OCI-M1 (cell line): ENCODE results near the gene GPR37L1.
"Not testable (repeated sequence)": the region's sequence is repeated elsewhere in the genome, so short reads cannot be mapped to it uniquely, and the experiment has no call there.

Experiments
- DNase-seq: peaks from one replicate; lab custom pipeline; 2025; lab: John Stamatoyannopoulos, UW

GPR37L1 gene

DNA sequence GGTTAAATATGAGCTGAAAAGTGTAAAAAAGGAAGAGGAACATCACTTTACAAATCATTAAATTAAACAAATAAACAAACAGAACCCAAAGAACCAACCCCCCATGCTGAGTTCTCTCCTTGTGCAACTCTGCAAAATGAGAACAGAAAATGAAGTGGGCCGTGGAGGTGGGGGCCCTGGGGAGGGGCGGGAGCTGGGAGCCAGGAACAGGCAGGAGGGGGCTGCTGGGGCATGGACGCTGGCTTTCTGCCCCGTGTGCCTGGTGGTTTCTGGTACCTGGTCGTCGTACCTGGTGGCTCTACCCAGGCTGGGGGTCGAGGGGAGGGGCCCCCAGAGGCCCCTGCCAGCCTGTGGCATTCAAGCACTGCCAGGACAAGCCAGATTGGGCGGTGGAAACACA, 10.8 kb downstream of the GPR37L1 start:
- no peak for DNase-seq

DNA sequence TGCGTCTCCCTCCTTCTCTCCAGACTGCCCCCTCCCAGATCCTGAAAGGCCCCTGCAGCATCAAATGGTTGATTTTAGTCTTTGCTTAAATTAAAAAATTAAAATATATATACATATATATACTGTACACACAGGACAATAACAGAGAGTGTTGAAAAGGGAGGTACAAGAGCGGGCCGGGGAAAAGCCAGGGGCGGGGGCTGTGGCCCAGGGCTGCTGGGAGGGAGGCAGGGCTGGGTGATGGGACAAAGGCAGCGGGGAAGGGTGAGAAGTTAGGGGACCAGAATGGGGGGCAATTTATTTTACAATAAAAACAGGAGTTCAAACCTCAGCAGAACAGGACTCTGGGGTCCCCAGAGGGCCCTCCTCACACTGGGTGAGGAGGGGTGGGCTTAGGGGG, 11.3 kb downstream of the GPR37L1 start:
- DNase-seq, result no peak

- no peak for DNase-seq
Measured at GRCh38 chr1:202134645-202135172, 12.0 kb downstream of the GPR37L1 start.

- DNase-seq, result peak; percentile 81
Measured at GRCh38 chr1:202135221-202135721, 12.6 kb downstream of the GPR37L1 start.

DNA sequence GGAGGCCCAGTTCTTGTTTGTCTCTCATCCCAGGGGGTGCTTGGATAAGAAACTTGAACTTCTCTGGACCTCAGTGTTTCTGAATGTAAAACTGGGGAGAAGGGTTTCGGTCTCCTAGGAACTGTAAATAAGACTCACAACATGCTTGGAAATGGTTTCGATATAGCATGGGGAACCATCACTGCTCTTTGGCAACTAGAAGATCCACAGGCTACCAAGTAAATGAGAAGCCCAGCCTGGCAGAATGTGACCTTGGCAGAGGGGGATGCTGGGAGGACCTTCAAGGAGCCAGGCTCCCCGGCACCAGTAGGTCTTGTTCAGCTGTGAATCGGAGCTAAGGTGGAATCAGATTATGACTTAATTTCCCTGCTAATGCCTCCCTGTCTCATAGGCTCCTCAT, 18.1 kb downstream of the GPR37L1 start:
- DNase-seq, result no peak

DNA sequence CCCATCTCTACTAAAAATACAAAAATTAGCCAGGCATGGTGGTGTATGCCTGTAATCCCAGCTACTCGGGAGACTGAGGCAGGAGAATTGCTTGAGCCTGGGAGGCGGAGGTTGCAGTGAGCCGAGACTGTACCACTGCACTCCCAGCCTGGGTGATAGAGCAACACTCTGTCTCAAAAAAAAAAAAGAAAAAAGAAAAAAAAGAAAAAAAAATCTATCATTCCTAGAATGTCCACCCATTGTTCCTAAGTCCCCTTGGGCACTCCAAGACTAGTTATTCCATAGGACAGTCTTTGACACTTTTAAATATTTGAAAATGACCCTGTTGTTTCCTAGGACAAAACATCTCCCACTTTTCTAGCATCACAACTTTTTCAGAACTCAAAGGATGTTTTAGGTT, 18.8 kb downstream of the GPR37L1 start:
- not testable (repeated sequence) for DNase-seq

- DNase-seq, result peak; percentile 89
Measured at GRCh38 chr1:202143011-202143767, 20.5 kb downstream of the GPR37L1 start.

DNA sequence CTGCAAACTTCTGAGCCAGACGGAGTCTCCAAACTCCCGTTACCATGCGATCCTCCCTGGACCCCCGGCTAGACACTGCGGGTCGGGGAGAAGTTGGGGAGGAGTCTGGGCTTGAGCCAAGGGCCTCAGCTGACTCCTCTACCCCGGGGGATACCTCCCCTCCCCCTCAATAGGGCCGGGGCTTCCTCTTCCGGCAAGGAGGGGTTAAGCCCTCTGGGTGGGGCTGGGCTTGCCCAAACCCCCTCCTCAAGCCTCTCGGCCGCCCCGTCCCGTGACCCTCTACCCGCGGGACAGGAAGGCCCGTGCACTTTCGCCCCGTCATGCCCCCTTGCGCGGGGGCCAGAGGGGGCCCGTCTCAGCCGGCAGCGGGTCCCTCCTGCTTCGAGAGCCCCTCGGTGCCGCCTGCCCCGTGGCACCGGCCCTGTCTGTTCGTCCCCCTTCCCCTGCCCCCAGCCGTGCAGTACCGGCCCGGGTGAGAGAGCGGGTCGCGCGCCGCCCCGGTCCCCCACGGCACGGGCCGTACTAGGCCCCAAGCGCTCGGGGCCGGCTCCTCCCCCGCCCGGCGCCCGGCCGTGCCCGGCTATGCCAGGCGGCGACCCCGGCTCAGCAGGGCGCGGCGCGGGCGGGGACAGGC, 21.2 kb downstream of the GPR37L1 start:
- peak; percentile 89 for DNase-seq

- DNase-seq, result peak; percentile 67
Measured at GRCh38 chr1:202144402-202145067, 21.8 kb downstream of the GPR37L1 start, which contains the start of gene ARL8A. TSS of gene ARL8A (minus strand) at chr1:202144737. CDS start at chr1:202144572, 165 bp downstream.

DNA sequence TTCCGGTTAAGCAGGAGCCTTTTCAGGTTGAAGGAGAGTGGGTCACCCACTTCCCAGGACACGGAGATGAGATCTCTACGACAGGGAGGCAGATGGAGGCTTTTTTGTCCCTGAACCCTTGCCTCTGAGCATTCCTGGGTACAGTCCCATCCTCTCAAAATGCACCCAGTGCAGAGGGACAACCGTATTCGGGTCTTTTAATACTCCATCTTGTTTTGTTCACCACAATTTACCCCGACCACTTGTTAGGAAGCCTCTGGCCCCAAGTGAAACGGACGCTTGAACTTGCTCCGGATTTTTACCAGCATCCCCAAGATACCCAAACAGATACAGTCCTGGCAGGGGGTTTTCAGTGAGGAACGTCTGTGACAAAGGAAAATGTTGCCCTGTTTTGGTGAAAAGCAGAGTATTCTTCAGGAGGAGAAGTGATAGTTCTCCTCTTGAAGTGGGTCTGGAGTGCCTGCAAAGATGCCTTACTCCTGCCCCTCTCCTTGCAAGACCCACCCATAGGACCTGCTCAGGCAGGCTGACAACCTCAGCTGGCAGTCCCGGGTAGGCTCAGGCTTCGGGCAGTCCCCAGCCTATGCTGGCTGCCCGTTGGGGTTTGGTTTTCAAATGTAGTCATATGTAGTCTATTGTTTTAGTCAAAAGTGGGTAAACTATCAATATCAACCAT, 22.5 kb downstream of the GPR37L1 start:
- peak; percentile 62 for DNase-seq

GRCh38 chr1:202145744-202146140, 23.0 kb downstream of the GPR37L1 start:
- not testable (repeated sequence) for DNase-seq

DNA sequence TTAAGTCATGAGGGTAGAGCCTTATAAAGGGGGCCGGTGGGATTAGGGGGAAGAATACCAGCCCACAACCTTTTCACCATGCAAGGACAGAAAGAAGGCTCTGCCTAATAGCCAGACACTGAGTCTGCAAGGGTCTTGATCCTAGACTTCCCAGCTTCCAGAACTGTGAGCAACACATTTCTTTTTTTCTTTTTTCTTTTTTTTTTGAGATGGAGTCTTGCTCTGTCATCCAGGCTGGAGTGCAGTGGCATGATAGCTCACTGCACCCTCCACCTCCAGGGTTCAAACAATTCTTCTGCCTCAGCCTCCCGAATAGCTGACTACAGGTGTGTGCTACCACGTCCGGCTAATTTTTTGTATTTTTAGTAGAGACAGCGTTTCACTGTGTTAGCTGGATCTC, 23.6 kb downstream of the GPR37L1 start:
- DNase-seq, result no peak

GRCh38 chr1:202146993-202147392, 24.3 kb downstream of the GPR37L1 start:
- no peak for DNase-seq

DNA sequence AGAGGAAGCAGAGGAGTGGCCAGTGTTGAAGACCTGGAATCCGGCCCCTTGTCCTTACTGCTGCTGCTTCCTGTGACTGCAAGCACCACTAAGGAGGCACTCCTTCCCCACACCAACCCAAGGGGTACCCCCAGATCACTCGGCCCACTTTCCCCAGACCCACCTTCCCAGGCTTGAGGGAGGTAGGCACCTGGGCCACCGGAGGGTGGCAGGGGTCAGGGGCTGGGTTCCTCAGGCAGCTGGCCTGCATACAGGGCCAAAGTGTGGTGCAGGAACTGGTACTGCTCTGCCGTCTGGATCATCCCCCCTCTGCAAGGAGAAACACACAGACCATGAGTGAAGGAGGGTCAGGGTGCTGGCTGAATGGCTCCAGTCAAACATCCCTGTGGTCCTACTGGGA, 25.7 kb downstream of the GPR37L1 start:
- DNase-seq, result no peak

- no peak for DNase-seq
Measured at GRCh38 chr1:202149566-202149965, 26.8 kb downstream of the GPR37L1 start.

DNA sequence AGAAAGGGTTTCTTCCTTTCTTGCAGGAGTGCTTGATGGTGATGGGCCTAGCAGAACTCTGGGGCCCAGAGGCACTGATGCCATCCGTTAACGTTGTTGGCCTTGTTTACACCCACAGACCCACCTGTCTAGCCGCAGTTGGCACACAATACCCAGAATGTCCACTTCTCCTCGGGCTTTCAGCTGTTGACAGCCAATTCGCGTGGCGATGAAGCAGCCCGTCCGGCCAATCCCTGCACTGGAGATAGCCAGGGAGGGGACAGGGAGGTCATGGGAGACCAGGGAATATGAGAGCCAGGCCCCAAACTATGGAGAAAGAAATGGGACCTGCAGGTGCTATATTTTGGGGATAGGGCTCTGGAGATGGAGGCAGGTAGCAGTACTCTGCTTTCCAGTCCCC, 27.5 kb downstream of the GPR37L1 start:
- DNase-seq, result no peak

DNA sequence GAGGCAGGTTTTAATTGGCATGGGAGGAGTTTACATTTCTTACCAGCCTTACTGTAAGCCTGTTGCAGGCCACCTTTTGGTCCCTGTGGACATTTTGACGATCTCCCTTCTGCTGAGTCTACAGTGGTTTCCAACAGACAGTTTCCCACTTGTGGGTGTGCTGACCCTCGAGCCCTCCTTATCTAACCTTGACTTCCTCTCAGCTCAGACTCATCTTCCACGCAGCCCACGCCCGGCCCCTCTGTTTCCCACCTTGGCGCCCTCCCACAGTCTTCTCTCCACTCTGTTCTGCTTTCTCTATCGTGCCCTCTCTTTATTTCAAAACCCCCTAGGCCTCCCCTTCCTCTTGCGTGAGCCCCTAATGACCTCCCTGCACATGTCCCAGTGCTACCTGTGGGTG, 27.9 kb downstream of the GPR37L1 start:
- DNase-seq, result no peak

- DNase-seq, result no peak
Measured at GRCh38 chr1:202151045-202151444, 28.3 kb downstream of the GPR37L1 start.

- no peak for DNase-seq
Measured at GRCh38 chr1:202152399-202152798, 29.7 kb downstream of the GPR37L1 start.

DNA sequence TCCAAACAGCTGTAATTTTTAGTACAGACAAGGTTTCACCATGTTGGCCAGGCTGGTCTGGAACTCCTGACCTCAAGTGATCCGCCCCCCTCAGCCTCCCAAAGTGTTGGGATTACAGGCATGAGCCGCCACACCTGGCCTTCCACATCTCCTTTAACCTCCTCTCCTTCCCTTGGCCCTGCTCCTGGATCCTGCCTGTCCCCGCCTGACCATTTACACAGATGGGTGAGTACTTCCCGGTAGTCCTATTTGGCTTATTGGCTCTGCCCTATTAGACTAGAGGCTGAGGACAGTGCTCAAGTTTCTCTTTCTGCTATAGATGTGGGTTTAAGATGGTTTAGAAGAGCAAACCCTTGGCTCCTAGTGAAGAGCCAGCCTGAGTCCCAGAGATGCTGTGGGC, 30.6 kb downstream of the GPR37L1 start:
- DNase-seq, result no peak

DNA sequence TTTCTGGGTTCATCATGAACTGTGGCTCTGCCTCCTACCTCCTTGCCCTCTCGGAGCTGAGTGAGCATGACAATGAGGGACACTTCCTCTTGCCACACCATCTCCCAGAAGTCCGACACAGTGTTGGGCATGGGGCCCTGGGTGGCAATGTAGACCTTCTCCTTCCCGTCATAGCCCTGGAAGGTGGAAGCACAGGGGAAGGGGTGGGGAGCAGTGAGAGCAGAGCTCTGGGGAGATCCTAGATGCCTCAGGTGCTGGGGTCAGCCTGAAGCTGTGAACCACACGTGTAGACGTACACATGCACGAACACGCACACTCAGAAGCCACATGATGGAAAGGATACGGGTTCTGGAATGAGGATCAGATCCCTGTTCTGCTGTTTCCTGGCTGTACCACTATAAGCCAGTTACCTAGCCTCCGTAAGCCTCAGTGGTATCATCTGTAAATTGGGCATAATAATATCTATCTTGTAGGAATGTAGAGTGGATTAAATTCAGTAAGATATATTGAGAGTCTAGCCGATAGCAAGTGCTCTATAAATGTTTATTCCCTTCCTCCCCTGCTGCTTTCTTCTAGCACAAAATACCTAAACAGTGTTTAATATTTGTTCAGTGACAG, 31.5 kb downstream of the GPR37L1 start:
- no peak for DNase-seq
